GM12878 (cell line): ENCODE measurements around the gene SLC1A1. TPM values are rescaled to one million over a fixed set of nuclear protein-coding genes. Genes with fewer than 3 reads are reported as not detected.

Experiments
- ATAC-seq: fragments of 200-7000 bp; cut with Tn5 transposase; 3 replicates; pipeline ENCODE4 v1.9.1; 2020; ENCODE audit warnings: mild to moderate bottlenecking, moderate library complexity
- BruUV-seq: library from RNA; stranded (reverse); fragments of 400-500 nt; replicated peaks from 2 replicates; lab custom pipeline; 2021; lab: Mats Ljungman, UMichigan
- CTCF ChIA-PET: fragments of 300-600 bp; sonication (Branson Sonifier 250); formaldehyde crosslinking; extraction: SDS; loops from one replicate; lab custom pipeline; 2021; ENCODE audit warnings: inconsistent platforms; lab: Yijun Ruan, JAX
- POLR2A ChIA-PET: fragments of 350-600 bp; formaldehyde crosslinking; extraction: SDS; loops from one replicate; lab custom pipeline; 2021; ENCODE audit warnings: inconsistent platforms; lab: Charles Lee
- RAD21 ChIA-PET: fragments of 300-600 bp; sonication (Branson Sonifier 250); formaldehyde crosslinking; loops from one replicate; lab custom pipeline; 2023; ENCODE audit warnings: antibody characterized with exemption; ENCODE audit not compliant: unreplicated experiment; lab: Charles Lee
- SMC1A ChIA-PET: fragments of 300-600 bp; sonication (Branson Sonifier 250); formaldehyde crosslinking; loops from one replicate; lab custom pipeline; 2023; ENCODE audit not compliant: unreplicated experiment, uncharacterized antibody; lab: Charles Lee
- DNase-seq: peaks from one replicate; pipeline ENCODE4 v3.0.0-alpha.2; 2011; ENCODE audit warnings: low read depth, low spot score
- FAIRE-seq: peaks from 3 replicates; lab custom pipeline; 2011; peaks lifted over from hg19 to GRCh38; lab: Jason Lieb, UNC
- H2AFZ ChIP-seq: 2 replicates; pipeline ENCODE4 v1.6.0; 2011; ENCODE audit warnings: low read depth, low read length, control low read depth; ENCODE audit not compliant: control insufficient read depth
- H3K27ac ChIP-seq: 2 replicates; pipeline ENCODE4 v1.5.1; 2011; ENCODE audit warnings: control low read depth; ENCODE audit not compliant: control insufficient read depth, insufficient read depth
- H3K27me3 ChIP-seq, 2 experiments: replicated peaks in 1 of 2; 2 replicates each; pipeline versions ENCODE4 v1.6.0 to v1.6.1; 2011; ENCODE audit warnings: low read length in 1 of 2; ENCODE audit not compliant: control insufficient read depth in 2 of 2, insufficient read depth in 2 of 2
- H3K36me3 ChIP-seq, 2 experiments: 2 replicates each; pipeline ENCODE4 v1.5.1; 2011; ENCODE audit warnings: low read length in 1 of 2; ENCODE audit not compliant: control insufficient read depth in 2 of 2, insufficient read depth in 2 of 2
- H3K4me1 ChIP-seq: 2 replicates; pipeline ENCODE4 v1.6.1; 2011; ENCODE audit warnings: mild to moderate bottlenecking, low read length, moderate library complexity, mixed read lengths; ENCODE audit not compliant: control insufficient read depth, insufficient read depth
- H3K4me2 ChIP-seq: 2 replicates; pipeline ENCODE4 v1.6.0; 2011; ENCODE audit warnings: control low read depth; ENCODE audit not compliant: control insufficient read depth, insufficient read depth
- H3K4me3 ChIP-seq: fragments of 200-600 bp; sonication (generic); 2 replicates; pipeline ENCODE4 v1.5.1; 2016
- H3K79me2 ChIP-seq: 2 replicates; pipeline ENCODE4 v1.6.0; 2011; ENCODE audit warnings: low read length; ENCODE audit not compliant: control insufficient read depth, insufficient read depth
- H3K9ac ChIP-seq: 2 replicates; pipeline ENCODE4 v1.8.0; 2011; ENCODE audit warnings: low read length, control low read depth, mixed read lengths; ENCODE audit not compliant: control insufficient read depth, insufficient read depth
- H3K9me3 ChIP-seq: replicated peaks from 3 replicates; pipeline ENCODE4 v1.5.1; 2011; ENCODE audit warnings: mild to moderate bottlenecking, low read length; ENCODE audit not compliant: control insufficient read depth, insufficient read depth
- H4K20me1 ChIP-seq: 2 replicates; pipeline ENCODE4 v1.6.0; 2011; ENCODE audit not compliant: control insufficient read depth, insufficient read depth
- ASH2L ChIP-seq: fragments of 300-600, 200-600 bp; sonication (generic); IDR thresholded peaks from 2 replicates; pipeline ENCODE4 v1.6.1; 2017; ENCODE audit warnings: low read depth, mild to moderate bottlenecking, borderline replicate concordance
- BCL3 ChIP-seq: IDR thresholded peaks from 2 replicates; pipeline ENCODE4 v1.6.1; 2011; ENCODE audit warnings: borderline replicate concordance, low read depth, mild to moderate bottlenecking, moderate library complexity, low read length; ENCODE audit not compliant: insufficient read depth, poor library complexity, severe bottlenecking
- DPF2 ChIP-seq: fragments of 450-650 bp; IDR thresholded peaks from 2 replicates; pipeline ENCODE4 v1.6.1; 2017; ENCODE audit warnings: mild to moderate bottlenecking
- EGR1 ChIP-seq, 2 experiments: IDR thresholded peaks; 1 replicate in 1 of 2; 2 replicates in 1 of 2; pipeline ENCODE4 v1.6.1; 2011 to 2012; ENCODE audit warnings: low read depth in 2 of 2, low read length in 2 of 2, borderline replicate concordance in 1 of 2, mild to moderate bottlenecking in 1 of 2, moderate library complexity in 1 of 2
- ETV6 ChIP-seq, 2 experiments: fragments of 450-650 bp in 1 of 2; IDR thresholded peaks in 1 of 2; conservative IDR thresholded peaks in 1 of 2; 2 replicates each; pipeline ENCODE4 v1.6.1; 2014; ENCODE audit warnings: antibody characterized with exemption in 1 of 2, borderline replicate concordance in 1 of 2, low read depth in 1 of 2, mild to moderate bottlenecking in 1 of 2, moderate library complexity in 1 of 2
- JUND ChIP-seq: IDR thresholded peaks from 2 replicates; pipeline ENCODE4 v1.6.1; 2012; ENCODE audit warnings: low read depth, mild to moderate bottlenecking, low read length, improper control_type of control experiment, moderate library complexity
- RUNX3 ChIP-seq: IDR thresholded peaks from 2 replicates; pipeline ENCODE4 v1.6.1; 2012; ENCODE audit warnings: low read length, inconsistent platforms
- SMC3 ChIP-seq: IDR thresholded peaks from 2 replicates; pipeline ENCODE4 v1.6.1; 2011; ENCODE audit warnings: low read length, improper control_type of control experiment, borderline replicate concordance
- TAF1 ChIP-seq: IDR thresholded peaks from 2 replicates; pipeline ENCODE4 v1.6.1; 2011; ENCODE audit warnings: mild to moderate bottlenecking, low read depth, low read length, borderline replicate concordance
- YY1 ChIP-seq: IDR thresholded peaks from 2 replicates; pipeline ENCODE4 v1.6.1; 2011; ENCODE audit warnings: low read depth, mild to moderate bottlenecking, low read length
- ZSCAN29 ChIP-seq: fragments of 450-650 bp; IDR thresholded peaks from 2 replicates; pipeline ENCODE4 v1.6.1; 2017; ENCODE audit warnings: mild to moderate bottlenecking, moderate library complexity
- WGBS: methylation state at CpG from one replicate; pipeline ENCODE4 v1.1.6; 2016; ENCODE audit warnings: low lambda C conversion rate; ENCODE audit not compliant: insufficient replicate concordance, insufficient coverage; ENCODE audit errors: missing lambda C conversion rate; 5-methylcytosine and 5-hydroxymethylcytosine counted together
- in situ Hi-C: fragments of 300-500 bp; cut with MboI; formaldehyde crosslinking; loops from 9 replicates; pipeline ENCODE4 v1.14.3; 2018; ENCODE audit warnings: mixed read lengths
- intact Hi-C: fragments of 100-400 bp; cut with micrococcal nuclease; formaldehyde crosslinking; loops from one replicate; pipeline ENCODE4 v1.14.2; 2022; ENCODE audit not compliant: unreplicated experiment
- polyA plus RNA-seq, 11 experiments: library from polyadenylated mRNA; depleted of rRNA in 4 of 11; unstranded in 6 of 11; stranded (reverse) in 5 of 11; fragments of >200 nt; fragmentation: Nextera tagmentation in 4 of 11; fragmentation: Illumina TruSeq in 1 of 11; extraction: Ambion mirVana in 4 of 11; extraction: Trizol in 1 of 11; gene quantifications; 1 replicate in 1 of 11; 2 replicates in 10 of 11; pipeline versions ENCODE4 v1.2.1 to v1.2.3, GENCODE V29; 2011 to 2016; ENCODE audit warnings: inconsistent platforms in 2 of 11, missing spikeins in 2 of 11, low read depth in 1 of 11
- total RNA-seq, 4 experiments: library from RNA; depleted of rRNA in 3 of 4; stranded (reverse); fragments of >200 nt in 3 of 4; fragmentation: Illumina TruSeq in 1 of 4; extraction: Trizol in 1 of 4; gene quantifications; 2 replicates each; pipeline versions ENCODE4 v1.2.1 to v1.2.3, GENCODE V29; 2013 to 2021
- TF ChIP-seq, protein P1 (sequence below), 3 experiments: IDR thresholded peaks in 2 of 3; conservative IDR thresholded peaks in 1 of 3; 2 replicates each; pipeline ENCODE4 v1.5.1; 2011; ENCODE audit warnings: low read depth in 3 of 3, low read length in 3 of 3, mild to moderate bottlenecking in 3 of 3, control low read depth in 2 of 3, moderate library complexity in 2 of 3, inconsistent platforms in 1 of 3, mixed read lengths in 1 of 3; ENCODE audit not compliant: control insufficient read depth in 2 of 3, insufficient read depth in 1 of 3; ENCODE audit errors: extremely low read depth in 1 of 3

The SLC1A1 gene
- total and polyA plus RNA-seq, 10 of the 15 experiments (the other 5 are each of a cell fraction or from before 2014, with no cell fraction given): 4.2 to 24.9 (median 18.3) TPM

DNA sequence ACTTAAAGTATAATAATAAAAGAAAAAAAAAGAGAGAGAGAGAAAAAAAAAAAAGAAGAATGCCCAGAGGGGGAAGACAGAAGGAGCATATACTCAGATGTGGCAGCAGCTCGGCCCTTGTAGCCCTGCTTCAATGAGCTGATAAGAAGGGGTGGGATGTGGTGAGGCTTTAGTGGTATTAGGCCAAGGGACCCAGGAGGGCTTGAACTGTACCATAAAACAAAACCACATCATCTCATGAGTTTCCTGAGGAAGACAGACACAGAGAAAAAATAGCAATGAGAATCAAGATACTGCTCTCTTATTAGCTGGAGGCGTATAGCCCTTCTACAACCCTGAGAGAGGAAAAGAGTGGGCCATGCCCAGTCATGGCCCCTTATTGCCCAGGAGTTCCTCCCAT, 72.8 kb downstream of the SLC1A1 start:
- ChIA-PET POLR2A (no interaction called here), RAD21 (interaction anchor here (0.7 kb wide), 1 partner anchor 226 kb away, joined by 3 read pairs; no protein-coding TSS in a partner anchor), CTCF (no interaction called here), SMC1A (interaction anchor here (0.8 kb wide), 1 partner anchor 34 kb away, joined by 3 read pairs; no protein-coding TSS in a partner anchor)
- intact Hi-C loops (no loop called here), in situ Hi-C loops (no loop called here)
- WGBS: 42% methylated on average over 2 of the region's 2 CpGs
- no peak overlapping the region for H3K9ac ChIP-seq
- H3K4me3 ChIP-seq: no peak overlapping the region
- no peak for DNase-seq
- peaks cover 2 to 11% of the 10 kb centered on the region in 2 experiments; a peak in 1 of 4 replicates for H3K36me3 ChIP-seq
- no peaks in the 10 kb centered on the region for H3K9me3 ChIP-seq
- ATAC-seq: no peak
- H4K20me1 ChIP-seq: no peaks in the 10 kb centered on the region
- TF ChIP-seq RUNX3: 0 out of 2 replicates have a peak, but pooled peaks have one; percentile 21
- no peak for TF ChIP-seq ASH2L
- H3K79me2 ChIP-seq: no peaks in the 10 kb centered on the region
- no peak for FAIRE-seq
- no TSS peak for BruUV-seq
- no peaks in the 10 kb centered on the region for H3K27me3 ChIP-seq
- H3K4me2 ChIP-seq: no peak overlapping the region
- H3K4me1 ChIP-seq: peaks cover 15% of the 10 kb centered on the region
- no peak overlapping the region for H3K27ac ChIP-seq
- H2AFZ ChIP-seq: no peak overlapping the region

GRCh38 chr9:4566806-4567205, 76.5 kb downstream of the SLC1A1 start:
- Histone ChIP-seq H3K79me2 (no peaks in the 10 kb centered on the region), H3K4me2 (no peak overlapping the region), H3K9ac (no peak overlapping the region), H3K27ac (no peak overlapping the region), H3K4me3 (no peak overlapping the region), H3K27me3 (no peaks in the 10 kb centered on the region), H4K20me1 (no peaks in the 10 kb centered on the region), H3K4me1 (no peaks in the 10 kb centered on the region), H3K36me3 (peaks cover 2 to 13% of the 10 kb centered on the region in 2 experiments; a peak in 2 of 4 replicates), H2AFZ (no peak overlapping the region), H3K9me3 (no peaks in the 10 kb centered on the region)
- ChIA-PET RAD21 (no interaction called here), SMC1A (no interaction called here), POLR2A (no interaction called here), CTCF (interaction anchor here (2.1 kb wide), 1 partner anchor 8 kb away, joined by 6 read pairs; no protein-coding TSS in a partner anchor)
- ATAC-seq (no peak), FAIRE-seq (no peak), DNase-seq (no peak)
- no TSS peak for BruUV-seq
- intact Hi-C loops: no loop called here
- in situ Hi-C loops: no loop called here
- TF ChIP-seq JUND (no peak), TAF1 (no peak), ZSCAN29 (no peak), YY1 (no peak), EGR1 (IDR thresholded peaks at IDR 0.05; ENCODE audit: borderline replicate concordance in 1 of 2, low read depth in 2 of 2, low read length in 2 of 2) (no peak), ETV6 (conservative IDR thresholded peaks at IDR 0.05 in 1 of 2, IDR thresholded peaks at IDR 0.05 in 1 of 2; ENCODE audit: borderline replicate concordance in 1 of 2, low read depth in 1 of 2) (no peak), BCL3 (no peak), SMC3 (no peak), DPF2 (no peak)
- TF ChIP-seq, protein P1, sequence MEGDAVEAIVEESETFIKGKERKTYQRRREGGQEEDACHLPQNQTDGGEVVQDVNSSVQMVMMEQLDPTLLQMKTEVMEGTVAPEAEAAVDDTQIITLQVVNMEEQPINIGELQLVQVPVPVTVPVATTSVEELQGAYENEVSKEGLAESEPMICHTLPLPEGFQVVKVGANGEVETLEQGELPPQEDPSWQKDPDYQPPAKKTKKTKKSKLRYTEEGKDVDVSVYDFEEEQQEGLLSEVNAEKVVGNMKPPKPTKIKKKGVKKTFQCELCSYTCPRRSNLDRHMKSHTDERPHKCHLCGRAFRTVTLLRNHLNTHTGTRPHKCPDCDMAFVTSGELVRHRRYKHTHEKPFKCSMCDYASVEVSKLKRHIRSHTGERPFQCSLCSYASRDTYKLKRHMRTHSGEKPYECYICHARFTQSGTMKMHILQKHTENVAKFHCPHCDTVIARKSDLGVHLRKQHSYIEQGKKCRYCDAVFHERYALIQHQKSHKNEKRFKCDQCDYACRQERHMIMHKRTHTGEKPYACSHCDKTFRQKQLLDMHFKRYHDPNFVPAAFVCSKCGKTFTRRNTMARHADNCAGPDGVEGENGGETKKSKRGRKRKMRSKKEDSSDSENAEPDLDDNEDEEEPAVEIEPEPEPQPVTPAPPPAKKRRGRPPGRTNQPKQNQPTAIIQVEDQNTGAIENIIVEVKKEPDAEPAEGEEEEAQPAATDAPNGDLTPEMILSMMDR (IDR thresholded peaks at IDR 0.05 in 2 of 3, conservative IDR thresholded peaks at IDR 0.05 in 1 of 3; ENCODE audit: control insufficient read depth in 2 of 3, extremely low read depth in 1 of 3, insufficient read depth in 1 of 3, low read depth in 3 of 3, low read length in 3 of 3): no peak
- 94% methylated on average over 2 of the region's 2 CpGs for WGBS
